Kidney epithelial cell (primary cell): ENCODE results near the gene IL4I1. TPM values are rescaled to one million over a fixed set of nuclear protein-coding genes. Genes with fewer than 3 reads are reported as not detected.

Experiments used
- DNase-seq: peaks from one replicate; pipeline ENCODE4 v3.0.0-alpha.2; 2010; ENCODE audit warnings: low read depth
- H3K27me3 ChIP-seq: 2 replicates; pipeline ENCODE4 v1.6.0; 2011; ENCODE audit warnings: low read length; ENCODE audit not compliant: control insufficient read depth, insufficient read depth
- H3K36me3 ChIP-seq: 2 replicates; pipeline ENCODE4 v1.5.1; 2011; ENCODE audit warnings: low read length; ENCODE audit not compliant: control insufficient read depth, insufficient read depth
- H3K4me3 ChIP-seq: 2 replicates; pipeline ENCODE4 v1.5.1; 2011; ENCODE audit warnings: low read depth, mild to moderate bottlenecking, control low read depth, low read length
- CTCF ChIP-seq: IDR thresholded peaks from 2 replicates; pipeline ENCODE4 v1.5.1; 2011; ENCODE audit warnings: mild to moderate bottlenecking, moderate library complexity, low read length, control low read depth, inconsistent platforms; ENCODE audit not compliant: insufficient read depth, poor library complexity, severe bottlenecking
- total RNA-seq: library from RNA; depleted of rRNA; stranded (reverse); fragments of >200 nt; gene quantifications from 2 replicates; pipeline ENCODE4 v1.2.3, GENCODE V29; 2015

The IL4I1 gene
- total RNA-seq, 1 donor from 2014 or later = 8.2 TPM

GRCh38 chr19:49854378-49855263 is 42.1 kb downstream of the IL4I1 start:
- H3K4me3 ChIP-seq = no peak overlapping the region
- no peak for DNase-seq
- TF ChIP-seq CTCF = no peak
- H3K27me3 ChIP-seq = no peaks in the 10 kb centered on the region
- H3K36me3 ChIP-seq = peaks cover 7% of the 10 kb centered on the region

GRCh38 chr19:49853852-49854377 is 42.8 kb downstream of the IL4I1 start:
- Histone ChIP-seq H3K4me3 (no peak overlapping the region), H3K27me3 (no peaks in the 10 kb centered on the region), H3K36me3 (peaks cover 5% of the 10 kb centered on the region)
- DNase-seq = no peak
- no peak for TF ChIP-seq CTCF

- no peak for TF ChIP-seq CTCF
- DNase-seq = no peak
- Histone ChIP-seq H3K4me3 (peak overlapping the region; percentile 81), H3K36me3 (peaks cover 3% of the 10 kb centered on the region), H3K27me3 (no peaks in the 10 kb centered on the region)
Observed at GRCh38 chr19:49852631-49853126, 44.0 kb downstream of the IL4I1 start.

- no peaks in the 10 kb centered on the region for H3K27me3 ChIP-seq
- DNase-seq = no peak
- H3K4me3 ChIP-seq = peak overlapping the region; percentile 81
- peaks cover 1% of the 10 kb centered on the region for H3K36me3 ChIP-seq
- no peak for TF ChIP-seq CTCF
Observed at GRCh38 chr19:49851456-49852259, 45.0 kb downstream of the IL4I1 start.

GRCh38 chr19:49850487-49851342 is 46.0 kb downstream of the IL4I1 start, which contains the start of gene PTOV1:
Gene PTOV1 (plus strand): TSS chr19:49851159.
- Histone ChIP-seq H3K4me3 (peak within 1 kb of the TSS; percentile 81), H3K36me3 (peaks cover 1% of the 10 kb centered on the region), H3K27me3 (no peaks in the 10 kb centered on the region)
- peak; percentile 57 for DNase-seq
- no peak for TF ChIP-seq CTCF
